ENCODE measurements around the gene AUTS2.

DNA sequence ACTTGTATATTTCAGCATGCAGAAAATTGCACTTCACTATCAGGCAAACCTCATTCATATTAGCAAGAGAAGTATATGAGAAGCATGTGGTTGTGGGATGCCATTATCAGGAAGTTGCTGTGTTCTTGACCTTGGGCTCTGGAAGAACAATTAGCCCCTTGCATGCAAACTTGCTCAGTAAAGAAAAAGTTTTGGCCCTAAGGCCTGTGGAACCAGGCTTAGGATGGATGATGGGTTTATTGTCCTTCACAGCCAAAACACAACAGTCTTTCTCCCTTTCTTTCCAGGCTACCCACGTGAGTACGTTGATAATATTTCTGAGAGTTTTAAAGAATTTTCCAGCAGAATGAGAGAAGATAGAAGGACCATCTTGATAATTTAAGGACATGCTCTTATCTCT, 166.4 kb downstream of the AUTS2 start:
- TF ChIP-seq YY1 (IDR thresholded peaks at IDR 0.05) (no peak), RAD21 (IDR thresholded peaks at IDR 0.05) (no peak), EGR1 (IDR thresholded peaks at IDR 0.05; ENCODE audit: low read depth in 2 of 2) (no peak), SP1 (IDR thresholded peaks at IDR 0.05) (no peak), RXRA (IDR thresholded peaks at IDR 0.05) (no peak)
- TF ChIP-seq, protein P1, sequence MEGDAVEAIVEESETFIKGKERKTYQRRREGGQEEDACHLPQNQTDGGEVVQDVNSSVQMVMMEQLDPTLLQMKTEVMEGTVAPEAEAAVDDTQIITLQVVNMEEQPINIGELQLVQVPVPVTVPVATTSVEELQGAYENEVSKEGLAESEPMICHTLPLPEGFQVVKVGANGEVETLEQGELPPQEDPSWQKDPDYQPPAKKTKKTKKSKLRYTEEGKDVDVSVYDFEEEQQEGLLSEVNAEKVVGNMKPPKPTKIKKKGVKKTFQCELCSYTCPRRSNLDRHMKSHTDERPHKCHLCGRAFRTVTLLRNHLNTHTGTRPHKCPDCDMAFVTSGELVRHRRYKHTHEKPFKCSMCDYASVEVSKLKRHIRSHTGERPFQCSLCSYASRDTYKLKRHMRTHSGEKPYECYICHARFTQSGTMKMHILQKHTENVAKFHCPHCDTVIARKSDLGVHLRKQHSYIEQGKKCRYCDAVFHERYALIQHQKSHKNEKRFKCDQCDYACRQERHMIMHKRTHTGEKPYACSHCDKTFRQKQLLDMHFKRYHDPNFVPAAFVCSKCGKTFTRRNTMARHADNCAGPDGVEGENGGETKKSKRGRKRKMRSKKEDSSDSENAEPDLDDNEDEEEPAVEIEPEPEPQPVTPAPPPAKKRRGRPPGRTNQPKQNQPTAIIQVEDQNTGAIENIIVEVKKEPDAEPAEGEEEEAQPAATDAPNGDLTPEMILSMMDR (IDR thresholded peaks at IDR 0.05; ENCODE audit: low read depth, low read length, missing input control) = no peak
- TF ChIP-seq, protein P2, sequence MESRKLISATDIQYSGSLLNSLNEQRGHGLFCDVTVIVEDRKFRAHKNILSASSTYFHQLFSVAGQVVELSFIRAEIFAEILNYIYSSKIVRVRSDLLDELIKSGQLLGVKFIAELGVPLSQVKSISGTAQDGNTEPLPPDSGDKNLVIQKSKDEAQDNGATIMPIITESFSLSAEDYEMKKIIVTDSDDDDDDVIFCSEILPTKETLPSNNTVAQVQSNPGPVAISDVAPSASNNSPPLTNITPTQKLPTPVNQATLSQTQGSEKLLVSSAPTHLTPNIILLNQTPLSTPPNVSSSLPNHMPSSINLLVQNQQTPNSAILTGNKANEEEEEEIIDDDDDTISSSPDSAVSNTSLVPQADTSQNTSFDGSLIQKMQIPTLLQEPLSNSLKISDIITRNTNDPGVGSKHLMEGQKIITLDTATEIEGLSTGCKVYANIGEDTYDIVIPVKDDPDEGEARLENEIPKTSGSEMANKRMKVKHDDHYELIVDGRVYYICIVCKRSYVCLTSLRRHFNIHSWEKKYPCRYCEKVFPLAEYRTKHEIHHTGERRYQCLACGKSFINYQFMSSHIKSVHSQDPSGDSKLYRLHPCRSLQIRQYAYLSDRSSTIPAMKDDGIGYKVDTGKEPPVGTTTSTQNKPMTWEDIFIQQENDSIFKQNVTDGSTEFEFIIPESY (IDR thresholded peaks at IDR 0.05) = no peak
- TF ChIP-seq, protein P3, sequence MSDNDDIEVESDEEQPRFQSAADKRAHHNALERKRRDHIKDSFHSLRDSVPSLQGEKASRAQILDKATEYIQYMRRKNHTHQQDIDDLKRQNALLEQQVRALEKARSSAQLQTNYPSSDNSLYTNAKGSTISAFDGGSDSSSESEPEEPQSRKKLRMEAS (IDR thresholded peaks at IDR 0.05) = no peak
